Neuron (in vitro differentiated cells): ENCODE data around the gene OR2F1.
"Not testable (repeated sequence)": the region's sequence is repeated elsewhere in the genome, so short reads cannot be mapped to it uniquely, and the experiment has no call there.

ENCODE experiments used
- H2AFZ ChIP-seq: one replicate; pipeline ENCODE4 v1.6.1; 2013; ENCODE audit warnings: low read depth, mild to moderate bottlenecking, inconsistent platforms, low read length, moderate library complexity
- H3K27me3 ChIP-seq: one replicate; pipeline ENCODE4 v1.6.1; 2013; ENCODE audit warnings: low read length; ENCODE audit not compliant: insufficient read depth
- H3K36me3 ChIP-seq: one replicate; pipeline ENCODE4 v1.6.1; 2013; ENCODE audit warnings: low read length; ENCODE audit not compliant: insufficient read depth
- H3K4me1 ChIP-seq: one replicate; pipeline ENCODE4 v1.6.1; 2013; ENCODE audit warnings: low read length; ENCODE audit not compliant: insufficient read depth
- H3K4me3 ChIP-seq: 2 replicates; pipeline ENCODE4 v1.5.1; 2013; ENCODE audit warnings: mild to moderate bottlenecking, low read length, moderate library complexity
- H3K9me3 ChIP-seq: one replicate; pipeline ENCODE4 v1.6.1; 2013; ENCODE audit warnings: low read length

The OR2F1 gene

GRCh38 chr7:144001543-144001942 is 46.9 kb downstream of the OR2F1 start:
- H3K4me3 ChIP-seq = no peak overlapping the region
- no peaks in the 10 kb centered on the region for H3K9me3 ChIP-seq
- H3K4me1 ChIP-seq = no peaks in the 10 kb centered on the region
- H3K27me3 ChIP-seq = no peaks in the 10 kb centered on the region
- no peaks in the 10 kb centered on the region for H3K36me3 ChIP-seq
- no peak overlapping the region for H2AFZ ChIP-seq

- no peaks in the 10 kb centered on the region for H3K27me3 ChIP-seq
- no peak overlapping the region for H3K4me3 ChIP-seq
- H2AFZ ChIP-seq = no peak overlapping the region
- H3K9me3 ChIP-seq = no peaks in the 10 kb centered on the region
- no peaks in the 10 kb centered on the region for H3K4me1 ChIP-seq
- H3K36me3 ChIP-seq = no peaks in the 10 kb centered on the region
These were observed 50.1 kb downstream of the OR2F1 start for GRCh38 chr7:144004703-144005102.

- Histone ChIP-seq H3K36me3 (no peaks in the 10 kb centered on the region), H3K27me3 (no peaks in the 10 kb centered on the region), H3K4me1 (no peaks in the 10 kb centered on the region), H3K4me3 (no peak overlapping the region), H2AFZ (no peak overlapping the region), H3K9me3 (no peaks in the 10 kb centered on the region)
These were observed 51.5 kb downstream of the OR2F1 start for GRCh38 chr7:144006029-144006691.

GRCh38 chr7:144006692-144007042 is 52.0 kb downstream of the OR2F1 start:
- H3K4me3 ChIP-seq = no peak overlapping the region
- H3K4me1 ChIP-seq = no peaks in the 10 kb centered on the region
- no peaks in the 10 kb centered on the region for H3K36me3 ChIP-seq
- H3K27me3 ChIP-seq = no peaks in the 10 kb centered on the region
- H2AFZ ChIP-seq = no peak overlapping the region
- no peaks in the 10 kb centered on the region for H3K9me3 ChIP-seq

GRCh38 chr7:144009361-144009760 is 54.7 kb downstream of the OR2F1 start:
- no peak overlapping the region for H2AFZ ChIP-seq
- no peaks in the 10 kb centered on the region for H3K4me1 ChIP-seq
- H3K27me3 ChIP-seq = no peaks in the 10 kb centered on the region
- H3K9me3 ChIP-seq = no peaks in the 10 kb centered on the region
- H3K36me3 ChIP-seq = no peaks in the 10 kb centered on the region
- no peak overlapping the region for H3K4me3 ChIP-seq

GRCh38 chr7:144010061-144010460 is 55.4 kb downstream of the OR2F1 start:
- H3K4me1 ChIP-seq, H2AFZ ChIP-seq, H3K27me3 ChIP-seq, H3K9me3 ChIP-seq, H3K4me3 ChIP-seq, H3K36me3 ChIP-seq: not testable (repeated sequence)

GRCh38 chr7:144010821-144011220 is 56.2 kb downstream of the OR2F1 start:
- H3K9me3 ChIP-seq, H3K27me3 ChIP-seq, H3K4me1 ChIP-seq, H3K36me3 ChIP-seq, H3K4me3 ChIP-seq, H2AFZ ChIP-seq: not testable (repeated sequence)

- Histone ChIP-seq H3K27me3 (no peaks in the 10 kb centered on the region), H3K4me1 (no peaks in the 10 kb centered on the region), H3K4me3 (no peak overlapping the region), H3K36me3 (no peaks in the 10 kb centered on the region), H3K9me3 (no peaks in the 10 kb centered on the region), H2AFZ (no peak overlapping the region)
These were observed 57.0 kb downstream of the OR2F1 start for GRCh38 chr7:144011458-144012230.
